ENCODE measurements around the gene TMEM114.
"Not testable (repeated sequence)": the region's sequence is repeated elsewhere in the genome, so short reads cannot be mapped to it uniquely, and the experiment has no call there.

DNA sequence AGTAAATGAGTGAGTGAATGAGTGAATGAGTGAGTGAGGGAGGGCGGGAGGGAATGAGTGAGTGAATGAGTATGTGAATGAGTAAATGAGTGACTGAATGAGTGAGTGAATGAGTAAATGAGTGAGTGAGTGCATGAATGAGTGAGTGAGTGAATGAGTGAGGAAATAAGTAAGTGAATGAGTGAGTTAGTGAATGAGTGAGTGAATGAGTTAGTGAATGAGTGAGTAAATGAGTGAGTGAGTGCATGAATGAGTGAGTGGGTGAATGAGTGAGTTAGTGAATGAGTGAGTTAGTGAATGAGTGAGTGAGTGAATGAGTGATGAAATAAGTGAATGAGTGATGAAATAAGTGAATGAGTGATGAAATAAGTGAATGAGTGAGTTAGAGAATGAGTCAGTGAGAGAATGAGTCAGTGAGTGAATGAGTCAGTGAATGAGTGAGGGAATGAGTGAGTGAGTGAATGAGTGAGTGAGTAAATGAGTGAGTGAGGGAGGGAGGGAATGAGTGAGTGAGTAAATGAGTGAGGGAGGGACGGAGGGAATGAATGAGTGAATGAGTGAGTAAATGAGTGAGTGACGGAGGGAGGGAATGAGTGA is 26.3 kb downstream of the TMEM114 start:
- not testable (repeated sequence) for TF ChIP-seq CTCF (IDR thresholded peaks at IDR 0.05); ZFX (IDR thresholded peaks at IDR 0.05; ENCODE audit: borderline replicate concordance)
